Common myeloid progenitor, CD34-positive (primary cell): ENCODE data around the gene UAP1L1.

ENCODE experiments used
- CTCF ChIA-PET: fragments of 350-600 bp; sonication (Branson Sonifier 250); formaldehyde crosslinking; loops from one replicate; lab custom pipeline; 2021; ENCODE audit warnings: antibody characterized with exemption; lab: Charles Lee
- POLR2A ChIA-PET: fragments of 350-600 bp; sonication (Branson Sonifier 250); formaldehyde crosslinking; loops from one replicate; lab custom pipeline; 2021; ENCODE audit warnings: antibody characterized with exemption; lab: Charles Lee
- DNase-seq, 3 donors: peaks; one replicate each; pipeline versions ENCODE4 v3.0.0 to v3.0.0-alpha.2; 2013
- H3K27ac ChIP-seq, 2 experiments: 1 replicate in 1 of 2; 2 replicates in 1 of 2; pipeline ENCODE4 v1.7.0; 2013; ENCODE audit warnings: inconsistent platforms in 2 of 2, low read length in 2 of 2, mild to moderate bottlenecking in 2 of 2, low read depth in 1 of 2, moderate library complexity in 1 of 2; ENCODE audit not compliant: severe bottlenecking in 2 of 2, insufficient read depth in 1 of 2, poor library complexity in 1 of 2
- H3K27me3 ChIP-seq, 5 experiments: replicated peaks in 2 of 5; 1 replicate in 3 of 5; 2 replicates in 2 of 5; pipeline versions ENCODE4 v1.6.1 to v1.7.0; 2013; ENCODE audit warnings: low read length in 4 of 5, mild to moderate bottlenecking in 2 of 5, moderate library complexity in 2 of 5, inconsistent platforms in 1 of 5; ENCODE audit not compliant: insufficient read depth in 5 of 5, control insufficient read depth in 4 of 5
- H3K36me3 ChIP-seq, 4 experiments: 1 replicate in 2 of 4; 2 replicates in 2 of 4; pipeline versions ENCODE4 v1.6.1 to v1.7.0; 2013; ENCODE audit warnings: low read length in 3 of 4, control low read depth in 1 of 4, mild to moderate bottlenecking in 1 of 4; ENCODE audit not compliant: control insufficient read depth in 4 of 4, insufficient read depth in 4 of 4
- H3K4me1 ChIP-seq, 4 experiments: 1 replicate in 3 of 4; 2 replicates in 1 of 4; pipeline versions ENCODE4 v1.6.1 to v1.7.1; 2013; ENCODE audit warnings: low read length in 3 of 4, mild to moderate bottlenecking in 3 of 4, control low read depth in 1 of 4, inconsistent platforms in 1 of 4, moderate library complexity in 1 of 4; ENCODE audit not compliant: control insufficient read depth in 4 of 4, insufficient read depth in 4 of 4; ENCODE audit errors: control extremely low read depth in 1 of 4
- H3K4me3 ChIP-seq, 7 experiments: 1 replicate in 4 of 7; 2 replicates in 3 of 7; pipeline versions ENCODE4 v1.5.1 to v1.7.0; 2013; ENCODE audit warnings: mild to moderate bottlenecking in 7 of 7, low read length in 6 of 7, moderate library complexity in 6 of 7, inconsistent platforms in 2 of 7, low read depth in 2 of 7, control low read depth in 1 of 7; ENCODE audit not compliant: insufficient read depth in 4 of 7, control insufficient read depth in 1 of 7; ENCODE audit errors: extremely low read depth in 1 of 7
- H3K9me3 ChIP-seq, 5 experiments: 1 replicate in 4 of 5; 2 replicates in 1 of 5; pipeline versions ENCODE4 v1.6.1 to v1.7.1; 2013; ENCODE audit warnings: low read length in 4 of 5, mild to moderate bottlenecking in 2 of 5, inconsistent platforms in 1 of 5, low read depth in 1 of 5, moderate library complexity in 1 of 5; ENCODE audit not compliant: control insufficient read depth in 4 of 5, insufficient read depth in 2 of 5; ENCODE audit errors: control extremely low read depth in 1 of 5
- WGBS: methylation state at CpG from one replicate; pipeline ENCODE4 v1.1.5; 2013; ENCODE audit not compliant: insufficient coverage; 5-methylcytosine and 5-hydroxymethylcytosine counted together

UAP1L1 gene

DNA sequence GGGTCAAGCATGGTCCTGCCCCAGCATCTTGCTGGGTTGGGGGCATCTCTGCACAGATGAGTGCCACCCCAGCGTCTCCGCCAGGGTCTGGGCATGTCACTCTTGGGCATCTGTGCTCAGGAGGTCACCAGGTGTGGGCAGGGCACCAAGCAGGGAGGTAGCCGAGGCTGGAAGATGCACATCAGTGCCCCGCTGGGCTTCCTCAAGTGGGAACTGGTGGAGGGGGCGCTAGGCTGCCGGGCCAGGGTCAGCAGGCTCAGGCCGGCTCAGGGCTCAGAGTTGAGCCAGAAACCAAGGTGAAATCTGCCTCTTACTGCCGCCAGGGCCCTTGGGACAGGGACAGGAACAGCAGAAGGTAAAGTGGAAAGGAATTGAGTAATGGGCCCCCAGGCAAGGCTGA, 41.4 kb upstream of the UAP1L1 start:
- ChIA-PET CTCF (interaction anchor here (0.7 to 8.5 kb wide), 28 partner anchors 8 to 243 kb away, joined by 3 to 109 read pairs (median 5); partner anchors contain the start of genes ABCA2, C8G, CLIC3 and FBXW5), POLR2A (interaction anchor here (0.8 kb wide), 1 partner anchor 93 kb away, joined by 4 read pairs; no protein-coding TSS in a partner anchor)
- Histone ChIP-seq H3K4me1 (peaks cover 0 to 49% (median 48%) of the 10 kb centered on the region in 4 experiments), H3K27me3 (no peaks in the 10 kb centered on the region), H3K9me3 (no peaks in the 10 kb centered on the region), H3K27ac (no peak overlapping the region), H3K4me3 (no peak overlapping the region), H3K36me3 (peaks cover 0 to 38% (median 26%) of the 10 kb centered on the region in 4 experiments)
- DNase-seq: no peak
- WGBS: 98% methylated on average over 7 of the region's 8 CpGs

DNA sequence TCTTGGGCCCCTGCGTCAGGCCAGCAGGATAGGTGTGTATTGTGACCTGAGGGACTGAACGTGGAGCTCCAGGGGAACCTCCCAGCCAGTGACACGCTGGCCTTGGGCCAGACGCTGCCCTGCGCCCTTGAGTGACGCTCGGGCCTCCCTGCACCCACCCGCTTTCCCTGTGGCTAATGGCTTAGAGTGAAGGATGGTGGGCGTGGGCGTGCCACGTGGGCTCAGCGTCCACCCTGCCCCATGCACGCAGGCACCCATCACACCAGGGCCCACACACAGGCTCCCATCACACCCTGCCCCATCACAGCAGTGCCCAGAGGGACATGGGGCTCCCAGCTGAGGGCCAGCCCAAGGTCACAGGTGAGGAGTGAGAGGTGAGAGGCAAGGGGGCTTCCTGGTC, 40.3 kb upstream of the UAP1L1 start:
- no peak for DNase-seq
- Histone ChIP-seq H3K27ac (no peak overlapping the region), H3K36me3 (peaks cover 0 to 49% (median 30%) of the 10 kb centered on the region in 4 experiments), H3K4me1 (peaks cover 0 to 49% (median 46%) of the 10 kb centered on the region in 4 experiments), H3K4me3 (no peak overlapping the region), H3K9me3 (no peaks in the 10 kb centered on the region), H3K27me3 (no peaks in the 10 kb centered on the region)
- ChIA-PET POLR2A (no interaction called here), CTCF (interaction anchor here (0.9 to 8.5 kb wide), 6 partner anchors 10 to 244 kb away, joined by 3 to 109 read pairs (median 17); partner anchors contain the start of genes ABCA2, C8G, FBXW5 and NPDC1)
- 92% methylated on average over 11 of the region's 13 CpGs for WGBS

GRCh38 chr9:137037483-137037882, 39.8 kb upstream of the UAP1L1 start:
- 98% methylated on average over 8 of the region's 10 CpGs for WGBS
- no peak overlapping the region for H3K27ac ChIP-seq
- CTCF ChIA-PET: interaction anchor here (1.0 to 8.5 kb wide), 6 partner anchors 9 to 91 kb away, joined by 3 to 109 read pairs (median 16); partner anchors contain the start of genes ABCA2, C8G, FBXW5 and NPDC1
- no peaks in the 10 kb centered on the region for H3K9me3 ChIP-seq
- POLR2A ChIA-PET: interaction anchor here (0.6 kb wide), 1 partner anchor 435 kb away, joined by 5 read pairs; no protein-coding TSS in a partner anchor
- H3K27me3 ChIP-seq: no peaks in the 10 kb centered on the region
- H3K4me3 ChIP-seq: no peak overlapping the region
- DNase-seq: no peak
- H3K4me1 ChIP-seq: peaks cover 0 to 45% (median 42%) of the 10 kb centered on the region in 4 experiments
- peaks cover 0 to 49% (median 30%) of the 10 kb centered on the region in 4 experiments for H3K36me3 ChIP-seq

DNA sequence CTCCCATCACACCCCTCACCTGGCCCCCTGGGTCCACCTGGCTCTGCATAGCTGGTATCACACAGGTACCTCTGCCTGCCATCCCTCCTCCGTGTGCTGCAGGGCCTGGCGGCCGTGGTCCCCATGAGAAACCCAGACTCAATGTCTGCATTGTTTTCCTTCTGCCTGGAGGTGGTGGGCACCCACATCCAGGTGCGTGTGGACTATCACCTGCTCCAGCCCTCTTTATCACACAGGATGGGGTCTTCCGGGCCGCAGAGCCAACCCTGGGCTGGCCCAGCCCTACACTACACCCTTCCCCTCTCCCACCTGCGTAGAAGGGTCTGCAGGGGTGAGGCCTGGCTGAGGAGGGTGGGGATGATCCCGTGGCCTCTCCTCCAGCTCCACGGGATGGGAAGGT, 38.4 kb upstream of the UAP1L1 start:
- Histone ChIP-seq H3K4me1 (peaks cover 0 to 44% (median 40%) of the 10 kb centered on the region in 4 experiments), H3K27ac (no peak overlapping the region), H3K27me3 (no peaks in the 10 kb centered on the region), H3K36me3 (peaks cover 0 to 51% (median 30%) of the 10 kb centered on the region in 4 experiments), H3K9me3 (no peaks in the 10 kb centered on the region), H3K4me3 (no peak overlapping the region)
- no peak for DNase-seq
- WGBS: 98% methylated on average over 6 of the region's 9 CpGs
- CTCF ChIA-PET: interaction anchor here (1.0 to 8.5 kb wide), 7 partner anchors 14 to 91 kb away, joined by 3 to 109 read pairs (median 4); partner anchors contain the start of genes ABCA2, CLIC3 and SAPCD2
- POLR2A ChIA-PET: interaction anchor here (0.5 kb wide), 1 partner anchor 423 kb away, joined by 3 read pairs; no protein-coding TSS in a partner anchor

DNA sequence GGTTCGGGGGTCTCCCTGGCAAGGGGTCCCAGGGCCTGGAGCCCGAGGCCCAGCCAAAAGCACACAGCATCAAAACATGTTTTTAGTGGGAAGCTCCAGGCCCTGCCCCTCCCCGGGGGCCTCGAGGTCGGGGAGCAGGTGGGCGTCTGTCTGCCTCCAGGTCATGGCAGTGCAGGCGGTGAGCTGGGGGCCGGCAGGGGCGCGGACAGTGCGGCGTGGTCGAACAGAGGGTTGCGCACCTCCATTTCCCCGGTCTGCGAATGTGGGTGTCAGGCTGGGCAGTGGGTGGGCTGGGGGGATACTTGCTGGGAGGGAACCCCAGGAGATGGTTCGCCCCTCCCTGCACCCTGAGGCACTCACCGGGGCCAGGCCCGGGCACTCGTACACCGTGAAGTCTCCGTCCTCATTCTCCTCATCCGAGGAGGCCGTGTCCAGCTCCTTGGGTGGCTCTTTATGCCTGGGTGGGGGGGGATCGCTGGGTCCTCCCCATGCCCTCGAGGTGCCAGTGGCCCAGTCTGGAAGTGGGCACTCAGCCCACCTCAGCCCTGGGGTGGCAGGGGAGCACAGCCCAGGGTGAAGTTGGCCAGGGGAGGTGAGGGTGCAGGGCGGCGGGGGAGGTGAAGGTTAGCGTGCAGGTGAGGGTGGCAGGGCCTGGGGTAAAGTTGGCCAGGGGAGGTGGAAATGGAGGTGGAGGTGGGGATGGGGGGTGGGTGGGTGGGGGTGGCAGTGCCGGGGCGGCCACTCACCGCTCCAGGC, 37.5 kb upstream of the UAP1L1 start:
- Histone ChIP-seq H3K36me3 (peaks cover 0 to 51% (median 30%) of the 10 kb centered on the region in 4 experiments), H3K27ac (no peak overlapping the region), H3K4me3 (no peak overlapping the region), H3K9me3 (no peaks in the 10 kb centered on the region), H3K4me1 (peaks cover 0 to 46% (median 42%) of the 10 kb centered on the region in 4 experiments), H3K27me3 (no peaks in the 10 kb centered on the region)
- WGBS: 92% methylated on average over 19 of the region's 32 CpGs
- no peak for DNase-seq
- ChIA-PET CTCF (interaction anchor here (1.0 to 8.5 kb wide), 6 partner anchors 15 to 92 kb away, joined by 3 to 109 read pairs (median 5); partner anchors contain the start of genes ABCA2, CLIC3 and SAPCD2), POLR2A (interaction anchor here (0.5 kb wide), 1 partner anchor 422 kb away, joined by 3 read pairs; no protein-coding TSS in a partner anchor)

GRCh38 chr9:137040568-137040967, 36.7 kb upstream of the UAP1L1 start:
- CTCF ChIA-PET: interaction anchor here (1.1 to 8.5 kb wide), 2 partner anchors 16 to 27 kb away, joined by 4 to 109 read pairs; partner anchors contain the start of gene ABCA2
- WGBS: 95% methylated on average over 23 of the region's 23 CpGs

More at GRCh38 chr9:137040568-137040967, 36.7 kb upstream of the UAP1L1 start:
- no peaks in the 10 kb centered on the region for H3K9me3 ChIP-seq
- H3K4me3 ChIP-seq: no peak overlapping the region
- no peak for DNase-seq
- H3K4me1 ChIP-seq: peaks cover 0 to 46% (median 41%) of the 10 kb centered on the region in 4 experiments
- POLR2A ChIA-PET: no interaction called here
- H3K27ac ChIP-seq: no peak overlapping the region
- H3K27me3 ChIP-seq: no peaks in the 10 kb centered on the region
- H3K36me3 ChIP-seq: peaks cover 0 to 48% (median 29%) of the 10 kb centered on the region in 4 experiments
